Measurements from ENCODE around the gene DZIP3.
"Not testable (repeated sequence)": the region's sequence is repeated elsewhere in the genome, so short reads cannot be mapped to it uniquely, and the experiment has no call there.

DZIP3 gene

GRCh38 chr3:108677811-108678210 is 88.3 kb downstream of the DZIP3 start:
- DNase-seq (ENCODE audit: low read depth in 2 of 2) = no peak

DNA sequence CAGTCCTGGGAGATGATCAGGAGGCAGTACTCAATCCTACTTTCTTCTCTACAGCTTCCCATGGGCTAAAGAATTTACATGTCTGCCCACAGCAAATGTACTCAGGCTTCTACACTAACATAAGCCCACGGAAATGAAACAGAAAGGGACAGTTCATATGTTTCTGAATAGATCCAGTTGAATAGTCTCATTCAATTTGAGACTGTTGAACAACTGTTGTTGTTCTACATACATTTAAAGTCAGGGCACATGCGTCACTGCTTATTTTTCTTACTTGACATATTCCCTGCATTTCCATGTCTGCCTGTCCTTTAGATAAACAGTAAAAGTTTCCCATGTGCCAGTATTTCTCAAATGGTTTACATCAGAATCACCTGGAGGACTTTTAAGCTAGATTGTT is 102.8 kb downstream of the DZIP3 start:
- not testable (repeated sequence) for DNase-seq (ENCODE audit: low read depth in 2 of 2)

DNA sequence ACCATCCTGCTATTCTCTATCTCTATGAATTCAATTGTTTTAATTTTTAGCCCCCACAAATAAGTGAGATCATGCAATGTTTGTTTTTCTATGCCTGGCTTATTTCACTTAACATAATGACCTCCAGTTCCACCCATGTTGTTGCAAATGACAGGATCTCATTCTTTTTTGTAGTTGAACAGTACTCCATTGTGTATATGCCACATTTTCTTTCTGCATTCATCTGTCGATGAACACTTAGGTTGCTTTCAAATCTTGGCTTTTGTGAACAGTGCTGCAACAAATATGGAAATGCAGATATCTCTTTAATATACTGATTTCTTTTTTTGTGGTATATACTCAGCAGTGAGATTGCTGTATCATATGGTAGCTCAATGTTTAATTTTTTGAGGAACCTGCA is 108.9 kb downstream of the DZIP3 start:
- DNase-seq (ENCODE audit: low read depth in 2 of 2) = no peak

GRCh38 chr3:108705045-108705444 is 115.5 kb downstream of the DZIP3 start:
- no peak for DNase-seq (ENCODE audit: low read depth in 2 of 2)

DNA sequence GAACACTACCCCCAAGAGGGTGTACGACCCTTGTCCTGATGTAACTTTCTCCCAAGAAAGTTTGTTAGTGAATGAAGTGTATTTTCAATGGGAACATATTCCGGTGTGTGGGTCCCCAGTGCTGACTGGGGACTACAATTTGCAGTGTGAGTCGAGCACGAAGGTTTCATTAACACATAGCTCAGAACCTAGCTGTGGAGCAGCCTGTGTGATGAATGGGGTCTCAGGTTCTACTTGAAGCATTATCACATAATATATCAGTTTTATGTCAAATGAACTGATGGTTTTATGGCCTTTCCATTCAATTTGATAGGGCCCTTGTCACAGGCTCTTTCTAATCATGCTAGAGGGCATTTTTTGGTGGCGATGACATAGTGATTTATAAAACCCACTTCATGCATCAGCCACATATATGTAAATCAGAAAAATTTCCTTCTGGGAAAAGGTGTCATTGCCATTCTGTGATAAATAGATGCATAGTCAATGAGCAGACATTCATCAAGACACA is 123.5 kb downstream of the DZIP3 start:
- no peak for DNase-seq (ENCODE audit: low read depth in 2 of 2)

- no peak for DNase-seq (ENCODE audit: low read depth in 2 of 2)
Measured at GRCh38 chr3:108713816-108714215, 124.3 kb downstream of the DZIP3 start.

GRCh38 chr3:108718454-108718853 is 128.9 kb downstream of the DZIP3 start:
- no peak for DNase-seq (ENCODE audit: low read depth in 2 of 2)

- DNase-seq (ENCODE audit: low read depth in 2 of 2) = no peak
Measured at GRCh38 chr3:108719178-108719806, 129.8 kb downstream of the DZIP3 start.

DNA sequence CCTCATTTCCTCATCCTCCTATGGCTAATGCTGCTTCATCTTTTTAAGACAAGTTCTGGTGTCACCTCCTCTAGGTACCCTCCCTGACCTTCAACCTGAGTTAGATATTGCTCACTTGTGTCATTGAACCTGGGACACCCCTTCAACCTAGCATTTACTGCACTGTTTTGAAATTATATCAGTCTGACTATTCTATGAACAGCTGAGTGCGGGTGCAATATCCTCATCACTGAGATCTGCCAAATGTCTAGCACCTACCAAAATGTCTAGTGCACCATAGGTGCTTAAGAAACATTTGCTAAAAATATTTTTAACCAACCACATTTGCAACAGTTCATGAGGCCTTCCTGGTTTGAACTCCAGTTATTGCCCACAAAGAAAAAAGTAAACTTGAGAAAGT is 133.2 kb downstream of the DZIP3 start:
- DNase-seq (ENCODE audit: low read depth in 2 of 2) = no peak

- DNase-seq (ENCODE audit: low read depth in 2 of 2) = no peak
Measured at GRCh38 chr3:108724101-108724500, 134.6 kb downstream of the DZIP3 start.

GRCh38 chr3:108728105-108728504 is 138.6 kb downstream of the DZIP3 start:
- DNase-seq (ENCODE audit: low read depth in 2 of 2) = no peak

GRCh38 chr3:108728934-108729333 is 139.4 kb downstream of the DZIP3 start:
- DNase-seq (ENCODE audit: low read depth in 2 of 2) = no peak

- no peak for DNase-seq (ENCODE audit: low read depth in 2 of 2)
Measured at GRCh38 chr3:108736821-108737220, 147.3 kb downstream of the DZIP3 start.

GRCh38 chr3:108742929-108743328 is 153.4 kb downstream of the DZIP3 start:
- DNase-seq (ENCODE audit: low read depth in 2 of 2) = no peak

Data from stimulated activated CD8-positive, alpha-beta memory T cell treated with anti-CD3 and anti-CD28 coated beads, Interleukin-2, amount 100 ng/mL, for 48 hours (primary cell).